ENCODE data around the gene FAAH. TPM values are rescaled to one million over a fixed set of nuclear protein-coding genes. Genes with fewer than 3 reads are reported as not detected.
"Not testable (repeated sequence)": the region's sequence is repeated elsewhere in the genome, so short reads cannot be mapped to it uniquely, and the experiment has no call there.

The FAAH gene
- 10 to 100 TPM in 1 of 2 donors, 1 to 10 TPM in 1; 6.3 to 10.5 TPM for total RNA-seq
- long read RNA-seq, transcript FAAH-201 (15 exons, 2,094 nt), result major isoform, 8 of 13 reads
- long read RNA-seq, partial matches to known transcripts, result 1 of 13 reads
- long read RNA-seq, other reads (novel, unspliced or antisense), result 4 of 13 reads

DNA sequence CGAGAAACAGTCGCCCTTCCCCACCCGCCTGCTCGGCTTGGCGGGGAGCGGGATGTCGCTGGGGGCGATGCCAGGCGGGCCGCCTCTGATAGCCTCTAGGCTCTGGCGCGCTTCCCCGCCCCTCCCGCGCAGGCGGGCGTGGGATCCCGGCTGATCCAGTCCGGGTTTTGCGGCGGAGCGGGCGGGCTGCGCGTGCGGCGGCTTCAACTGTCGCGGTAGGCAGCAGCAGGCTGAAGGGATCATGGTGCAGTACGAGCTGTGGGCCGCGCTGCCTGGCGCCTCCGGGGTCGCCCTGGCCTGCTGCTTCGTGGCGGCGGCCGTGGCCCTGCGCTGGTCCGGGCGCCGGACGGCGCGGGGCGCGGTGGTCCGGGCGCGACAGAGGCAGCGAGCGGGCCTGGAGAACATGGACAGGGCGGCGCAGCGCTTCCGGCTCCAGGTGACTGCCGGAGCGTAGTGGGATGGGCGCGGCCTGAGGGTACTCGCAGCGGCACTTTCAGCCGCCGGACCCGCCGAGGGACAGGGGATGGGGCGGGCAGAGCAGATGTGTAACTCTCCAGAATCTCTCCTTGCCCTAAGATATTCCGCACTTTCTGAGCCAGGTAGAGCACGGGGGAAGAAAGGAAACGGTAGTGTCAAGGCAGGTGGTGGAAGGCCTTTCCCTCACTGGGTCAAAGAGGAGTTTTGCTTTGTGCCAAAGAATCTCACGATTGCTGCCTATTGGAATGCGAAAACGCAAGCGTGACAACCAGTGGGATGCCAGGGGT lies at the start of gene FAAH:
Gene FAAH (plus strand): TSS at position 210 of the 764 bp plus-strand sequence. CDS start 32 bp downstream, at position 242.
- ATAC-seq, result peak; percentile 75 to 87
- DNase-seq, result peak; percentile 57

GRCh38 chr1:46344481-46344880 lies 49.6 kb upstream of the FAAH start:
- ATAC-seq (no peak), DNase-seq (no peak)
- intact Hi-C loops (cut with DNase I), result loop anchor here (10.0 kb wide), 2 partner anchors 90 to 100 kb away; partner anchors contain the start of gene RAD54L (in 1 of the 2)

More for the DNA sequence above, at the start of gene FAAH:
- intact Hi-C loops (cut with DNase I), result no loop called here

DNA sequence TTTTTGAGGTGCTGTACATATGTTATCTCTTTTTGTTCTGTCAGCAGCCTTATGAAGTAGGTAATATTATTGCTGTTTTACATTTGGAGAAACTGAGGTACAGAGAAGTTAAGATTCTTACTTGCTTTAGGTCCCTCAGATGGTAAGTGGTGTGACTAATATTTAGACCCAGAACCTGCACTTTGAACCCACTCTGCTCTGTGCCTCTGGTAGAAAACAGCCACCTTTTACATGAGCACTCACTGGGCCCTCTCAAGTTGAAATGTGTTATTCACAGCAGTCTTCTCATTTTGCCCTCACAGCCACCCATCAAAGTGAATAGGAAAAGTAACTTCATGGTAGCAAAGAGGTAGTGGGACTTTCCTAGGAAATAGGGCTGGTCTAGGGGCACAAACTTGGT lies 48.8 kb upstream of the FAAH start:
- ATAC-seq (no peak), DNase-seq (no peak)
- intact Hi-C loops (cut with DNase I), result loop anchor here (10.0 kb wide), 2 partner anchors 90 to 100 kb away; partner anchors contain the start of gene RAD54L (in 1 of the 2)

DNA sequence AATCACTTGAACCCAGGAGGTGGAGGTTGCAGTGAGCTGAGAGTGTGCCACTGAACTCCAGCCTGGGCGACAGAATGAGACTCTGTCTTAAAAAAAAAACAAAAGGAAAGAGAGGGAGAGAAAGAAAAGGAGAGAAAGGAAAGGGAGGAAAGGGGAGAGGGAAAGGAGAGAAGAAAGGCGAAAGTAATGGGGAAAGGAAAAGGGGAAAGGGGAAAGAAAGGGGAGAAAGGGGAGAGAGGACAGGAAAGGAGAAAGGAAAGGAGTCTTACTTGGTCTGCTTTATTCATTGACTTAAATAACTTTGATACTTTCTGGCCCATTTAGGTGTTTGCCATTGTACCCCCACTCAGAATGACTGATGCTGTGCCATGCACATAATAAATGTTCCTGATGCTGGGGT lies 41.8 kb upstream of the FAAH start:
- ATAC-seq (no peak), DNase-seq (no peak)
- intact Hi-C loops (cut with DNase I), result no loop called here

DNA sequence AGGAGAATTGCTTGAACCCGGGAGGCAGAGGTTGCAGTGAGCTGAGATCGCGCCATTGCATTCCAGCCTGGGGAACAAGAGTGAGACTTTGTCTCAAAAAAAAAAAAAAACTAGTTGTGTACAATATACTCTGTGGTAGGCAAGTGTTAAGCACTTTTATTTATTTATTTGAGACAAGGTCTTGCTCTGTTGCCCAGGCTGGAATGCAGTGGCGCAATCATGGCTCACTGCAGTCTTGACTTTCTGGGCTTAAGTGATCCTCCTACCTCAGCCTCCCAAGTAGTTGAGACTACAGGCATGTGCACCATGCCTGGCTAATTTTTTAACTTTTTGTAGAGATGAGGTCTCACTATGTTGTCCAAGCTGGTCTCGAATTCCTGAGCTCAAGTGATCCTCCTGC lies 38.2 kb upstream of the FAAH start:
- intact Hi-C loops (cut with DNase I); ATAC-seq; DNase-seq: not testable (repeated sequence)

DNA sequence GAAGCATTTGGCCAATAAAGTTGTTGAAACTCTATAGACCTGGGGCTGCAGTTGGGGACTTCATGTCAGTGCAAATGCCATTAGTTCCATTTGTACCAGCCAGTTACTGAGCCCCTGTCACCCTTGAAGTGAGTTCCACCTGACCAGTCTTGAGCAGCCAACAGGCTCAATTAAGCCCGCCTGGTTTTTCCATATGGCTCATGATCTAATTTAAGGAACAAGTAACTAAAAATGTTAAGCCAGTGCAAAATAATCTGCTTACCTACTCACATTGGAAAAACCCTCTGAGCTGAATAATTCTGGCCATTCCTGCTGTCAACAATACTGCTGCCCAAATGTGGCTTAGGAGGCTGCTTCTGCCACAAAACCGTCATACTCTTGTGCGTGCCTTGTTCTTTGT lies 32.0 kb upstream of the FAAH start:
- ATAC-seq (no peak), DNase-seq (no peak)
- intact Hi-C loops (cut with DNase I), result no loop called here

DNA sequence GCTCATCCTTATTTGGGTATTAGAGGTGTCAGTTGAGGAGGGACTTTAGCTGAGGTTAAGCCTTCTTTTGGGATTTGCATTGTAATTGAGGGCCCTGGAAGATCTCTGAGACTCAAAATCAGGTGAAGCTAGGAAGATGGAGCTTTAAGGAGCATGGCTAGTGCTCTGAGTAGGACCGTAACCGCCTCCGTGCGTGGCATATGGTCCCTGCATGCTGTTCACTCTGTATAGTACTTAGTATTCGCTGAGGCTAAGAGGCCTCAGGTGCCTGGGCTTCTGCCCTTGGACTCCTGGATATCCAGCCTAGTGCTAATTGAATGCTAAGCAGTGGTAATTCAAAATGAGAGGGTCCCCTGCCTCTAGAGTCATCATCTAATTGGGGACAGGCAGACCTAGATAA lies 31.0 kb upstream of the FAAH start:
- no peak for ATAC-seq
- intact Hi-C loops (cut with DNase I), result no loop called here
- DNase-seq, result no peak

- ATAC-seq, result no peak
- no peak for DNase-seq
- intact Hi-C loops (cut with DNase I), result no loop called here
Measured at GRCh38 chr1:46364612-46365011, 29.5 kb upstream of the FAAH start.

- DNase-seq; ATAC-seq; intact Hi-C loops (cut with DNase I): not testable (repeated sequence)
Measured at GRCh38 chr1:46365796-46366195, 28.3 kb upstream of the FAAH start.

DNA sequence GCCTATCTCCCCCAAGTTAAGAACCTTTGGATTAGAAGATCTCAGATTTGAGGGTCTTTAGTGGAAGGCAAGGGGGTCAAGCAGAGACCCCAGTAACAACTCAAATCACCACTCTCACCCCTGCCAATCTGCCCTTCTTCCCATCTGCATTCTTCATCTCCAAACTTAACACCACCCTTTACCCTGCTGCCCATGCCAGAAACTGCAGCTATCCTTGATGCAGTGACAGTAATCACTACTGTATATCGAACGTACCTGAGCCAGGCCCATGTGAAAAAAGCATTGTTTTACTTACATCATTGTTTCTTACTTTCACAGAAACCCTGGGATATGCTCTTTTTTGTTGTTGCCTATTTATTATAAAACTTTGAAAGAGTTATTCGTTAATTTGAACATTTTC lies 27.0 kb upstream of the FAAH start:
- ATAC-seq (no peak), DNase-seq (no peak)
- intact Hi-C loops (cut with DNase I), result no loop called here

- intact Hi-C loops (cut with DNase I); DNase-seq; ATAC-seq: not testable (repeated sequence)
Measured at GRCh38 chr1:46367701-46368100, 26.4 kb upstream of the FAAH start.

DNA sequence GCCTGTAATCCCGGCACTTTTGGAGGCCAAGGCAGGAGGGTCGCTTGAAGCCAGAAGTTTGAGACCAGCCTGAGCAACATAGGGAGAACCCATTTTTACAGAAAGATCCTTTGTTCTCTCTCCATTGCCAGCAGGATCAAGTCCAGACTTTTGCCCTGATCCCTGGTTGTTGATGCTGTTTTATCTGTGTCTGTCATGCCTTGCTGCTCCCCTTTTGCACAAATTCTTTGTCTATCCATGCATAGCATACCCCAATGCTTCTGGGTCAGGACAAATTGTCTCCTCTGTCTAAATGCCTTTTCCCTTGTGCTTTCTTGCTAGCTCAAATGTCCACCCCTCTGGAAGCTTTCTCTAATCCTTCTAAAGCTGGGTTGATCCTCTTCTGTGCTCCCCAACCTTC lies 25.3 kb upstream of the FAAH start:
- intact Hi-C loops (cut with DNase I), result no loop called here
- DNase-seq, result no peak
- ATAC-seq, result no peak

- no peak for DNase-seq
- intact Hi-C loops (cut with DNase I), result no loop called here
- no peak for ATAC-seq
Measured at GRCh38 chr1:46369542-46370213, 24.4 kb upstream of the FAAH start.

DNA sequence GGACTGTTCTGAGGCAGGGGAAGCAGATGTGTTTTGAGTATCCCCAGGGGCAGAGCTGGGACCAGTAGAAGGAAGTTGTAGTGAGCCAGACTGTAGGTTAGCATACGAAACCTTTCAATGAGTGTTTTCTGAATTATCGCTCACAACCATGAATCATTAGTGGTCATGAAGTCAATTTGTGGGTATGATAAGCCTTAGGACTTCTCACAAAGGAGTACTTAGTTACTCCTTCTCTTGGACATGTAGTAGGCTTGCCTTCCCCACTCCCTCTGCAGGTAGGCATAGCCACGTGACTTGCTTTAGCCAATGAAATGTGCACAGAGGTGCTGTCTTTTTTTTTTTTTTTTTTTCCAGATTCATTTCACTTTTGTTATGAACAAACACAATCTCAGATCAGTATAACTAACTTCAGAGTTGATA lies 23.9 kb upstream of the FAAH start:
- intact Hi-C loops (cut with DNase I), result no loop called here
- ATAC-seq, result peak in 1 of 2 donors; percentile 33

GRCh38 chr1:46372431-46372830 lies 21.7 kb upstream of the FAAH start:
- no peak for ATAC-seq

More for the DNA sequence above, 23.9 kb upstream of the FAAH start:
- DNase-seq, result no peak

DNA sequence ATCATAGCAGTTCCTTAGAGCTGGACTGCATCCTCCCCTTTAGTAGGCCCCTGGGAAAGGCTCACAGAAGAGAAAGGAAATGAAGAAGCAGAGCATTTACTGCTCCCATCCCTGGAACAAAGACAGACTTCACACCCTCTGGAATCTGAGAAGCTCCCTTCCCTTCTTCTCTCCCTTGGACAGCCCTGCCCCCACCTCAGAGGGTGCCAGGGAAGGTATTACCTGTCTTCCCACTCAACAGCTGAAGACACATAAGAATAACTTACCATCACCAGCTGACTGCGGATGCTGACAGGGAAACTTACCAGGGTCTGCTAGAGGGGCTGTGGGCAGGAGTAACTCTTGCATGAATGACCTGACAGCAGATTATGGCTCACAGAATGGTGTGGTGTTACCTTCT lies 14.1 kb upstream of the FAAH start:
- intact Hi-C loops (cut with DNase I), result no loop called here
- no peak for DNase-seq
- no peak for ATAC-seq

More at GRCh38 chr1:46372431-46372830, 21.7 kb upstream of the FAAH start:
- intact Hi-C loops (cut with DNase I), result no loop called here
- DNase-seq, result no peak

GRCh38 chr1:46380508-46380907 lies 13.6 kb upstream of the FAAH start:
- DNase-seq (no peak), ATAC-seq (no peak)
- intact Hi-C loops (cut with DNase I), result no loop called here

- DNase-seq (no peak), ATAC-seq (no peak)
- intact Hi-C loops (cut with DNase I), result no loop called here
Measured at GRCh38 chr1:46393510-46393909, 607 bp upstream of the FAAH start.

DNA sequence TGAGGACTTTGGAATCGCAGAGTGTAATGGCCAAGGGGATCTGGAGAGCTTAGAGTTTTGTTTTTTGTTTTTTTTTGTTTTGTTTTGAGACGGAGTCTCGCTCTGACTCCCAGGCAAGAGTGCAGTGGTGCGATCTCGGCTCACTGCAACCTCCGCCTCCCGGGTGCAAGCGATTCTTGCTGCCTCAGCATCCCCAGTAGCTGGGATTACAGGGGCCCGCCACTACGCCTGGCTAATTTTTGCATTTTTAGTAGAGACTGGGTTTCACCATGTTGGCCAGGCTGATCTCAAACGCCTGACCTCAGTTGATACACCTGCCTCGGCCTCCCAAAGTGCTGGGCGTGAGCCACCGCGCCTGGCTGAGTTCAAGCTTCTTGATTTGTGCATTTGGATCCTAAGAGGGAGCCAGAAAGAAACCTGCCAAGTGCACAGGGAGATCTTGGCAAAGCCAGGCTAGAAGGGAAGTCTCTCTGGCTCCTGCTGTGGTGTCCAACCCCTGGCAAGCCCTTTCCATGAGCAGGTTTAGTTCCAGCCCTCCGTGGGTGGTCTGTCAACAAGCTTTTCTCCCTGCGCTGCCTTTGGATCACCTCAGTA lies 852 bp downstream of the FAAH start:
- DNase-seq, result no peak
- peak; percentile 51 to 62 for ATAC-seq
- intact Hi-C loops (cut with DNase I), result no loop called here
